Suprapubic skin (tissue), 4 donors: Measurements from ENCODE around the gene SPANXD.

Experiments used
- POLR2A ChIP-seq, 2 donors: fragments of 450-650 bp; IDR thresholded peaks; one replicate each; pipeline ENCODE4 v1.6.1; 2017; ENCODE audit warnings: antibody characterized with exemption in 2 of 2, mild to moderate bottlenecking in 2 of 2, moderate library complexity in 2 of 2
- POLR2AphosphoS5 ChIP-seq, 3 donors: sonication (generic); formaldehyde crosslinking; IDR thresholded peaks; one replicate each; pipeline ENCODE4 v1.6.1; 2017; ENCODE audit warnings: antibody characterized with exemption in 3 of 3
- TF ChIP-seq, protein P1 (sequence below), 2 donors: fragments of 200-600 bp in 1 of 2; fragments of 450-650 bp in 1 of 2; sonication (generic) in 1 of 2; IDR thresholded peaks; one replicate each; pipeline ENCODE4 v1.5.1; 2016 to 2019; ENCODE audit warnings: antibody characterized with exemption in 2 of 2, mild to moderate bottlenecking in 1 of 2, moderate library complexity in 1 of 2

DNA sequence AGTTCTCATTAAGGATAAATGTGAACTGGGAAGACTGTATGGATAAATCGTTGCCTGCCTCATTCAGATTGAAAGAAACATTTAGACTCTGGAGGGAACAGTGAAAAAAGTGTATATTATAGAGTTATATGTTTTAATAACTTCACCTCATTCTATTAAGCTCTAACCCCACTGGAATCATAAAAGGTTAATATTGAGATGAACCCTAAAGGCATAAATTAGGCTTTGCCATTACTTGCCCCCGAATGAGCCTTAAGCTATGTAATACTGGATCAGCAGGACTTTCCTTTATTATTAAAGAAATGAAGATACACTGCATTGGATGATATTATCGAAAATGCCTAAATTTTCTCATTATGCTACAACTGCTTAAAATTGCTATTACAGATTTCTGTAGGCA lies 44.1 kb upstream of the SPANXD start:
- TF ChIP-seq, protein P1, sequence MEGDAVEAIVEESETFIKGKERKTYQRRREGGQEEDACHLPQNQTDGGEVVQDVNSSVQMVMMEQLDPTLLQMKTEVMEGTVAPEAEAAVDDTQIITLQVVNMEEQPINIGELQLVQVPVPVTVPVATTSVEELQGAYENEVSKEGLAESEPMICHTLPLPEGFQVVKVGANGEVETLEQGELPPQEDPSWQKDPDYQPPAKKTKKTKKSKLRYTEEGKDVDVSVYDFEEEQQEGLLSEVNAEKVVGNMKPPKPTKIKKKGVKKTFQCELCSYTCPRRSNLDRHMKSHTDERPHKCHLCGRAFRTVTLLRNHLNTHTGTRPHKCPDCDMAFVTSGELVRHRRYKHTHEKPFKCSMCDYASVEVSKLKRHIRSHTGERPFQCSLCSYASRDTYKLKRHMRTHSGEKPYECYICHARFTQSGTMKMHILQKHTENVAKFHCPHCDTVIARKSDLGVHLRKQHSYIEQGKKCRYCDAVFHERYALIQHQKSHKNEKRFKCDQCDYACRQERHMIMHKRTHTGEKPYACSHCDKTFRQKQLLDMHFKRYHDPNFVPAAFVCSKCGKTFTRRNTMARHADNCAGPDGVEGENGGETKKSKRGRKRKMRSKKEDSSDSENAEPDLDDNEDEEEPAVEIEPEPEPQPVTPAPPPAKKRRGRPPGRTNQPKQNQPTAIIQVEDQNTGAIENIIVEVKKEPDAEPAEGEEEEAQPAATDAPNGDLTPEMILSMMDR (IDR thresholded peaks at IDR 0.05) = no peak
- TF ChIP-seq POLR2A (IDR thresholded peaks at IDR 0.05) = no peak
- no peak for TF ChIP-seq POLR2AphosphoS5 (IDR thresholded peaks at IDR 0.05)
